ENCODE data around the gene BCCIP. TPM values are rescaled to one million over a fixed set of nuclear protein-coding genes. Genes with fewer than 3 reads are reported as not detected.

Gene BCCIP
- total and polyA plus RNA-seq, 2 of the 8 experiments (the other 6 are each of a cell fraction or from before 2014, with no cell fraction given), result 33.9 to 120 TPM

DNA sequence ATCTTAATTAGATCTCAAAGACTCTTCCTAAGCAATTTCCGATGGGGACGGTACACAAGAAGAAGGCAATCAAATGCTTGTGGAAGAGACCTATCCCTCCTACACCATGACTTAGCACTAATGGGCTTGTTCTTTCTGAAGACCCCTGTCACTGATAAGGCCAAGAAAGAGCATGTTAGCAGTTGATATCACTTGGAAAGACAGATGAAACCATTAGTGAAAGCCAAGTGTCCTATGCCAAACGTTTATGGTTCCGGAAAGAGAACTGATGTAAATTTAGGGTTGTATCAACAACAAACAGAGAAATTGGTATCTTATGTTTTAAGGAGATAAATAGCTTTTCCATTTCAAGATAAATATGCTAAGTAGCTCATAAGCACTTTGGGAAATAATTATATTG lies 6.8 kb upstream of the BCCIP start:
- Histone ChIP-seq H2BK20ac (ENCODE audit: low read length) (no peak overlapping the region), H3K23ac (ENCODE audit: insufficient read length) (no peak overlapping the region), H3K79me1 (ENCODE audit: low read depth, low read length) (no peaks in the 10 kb centered on the region; the same call in 1 of the 2 replicates), H2BK15ac (ENCODE audit: low read length) (no peak overlapping the region), H3K4me1 (replicated peaks in 1 of 4; ENCODE audit: control insufficient read depth in 3 of 4, insufficient read depth in 4 of 4, low read length in 3 of 4) (no peaks in the 10 kb centered on the region), H3K14ac (ENCODE audit: insufficient read length) (no peak overlapping the region), H4K91ac (replicated peaks; ENCODE audit: insufficient read length, low read length) (no peak overlapping the region), H3K27me3 (replicated peaks in 1 of 4; ENCODE audit: control insufficient read depth in 3 of 4, extremely low read depth in 1 of 4, insufficient read depth in 3 of 4, low read length in 3 of 4) (no peaks in the 10 kb centered on the region), H4K5ac (ENCODE audit: insufficient read length, low read depth, low read length) (no peak overlapping the region), H3K4me3 (ENCODE audit: extremely low read depth in 1 of 4, insufficient read depth in 2 of 4, low read depth in 3 of 4, low read length in 4 of 4) (no peak overlapping the region), H2BK5ac (ENCODE audit: low read depth, low read length) (no peak overlapping the region), H2AK5ac (ENCODE audit: low read depth, low read length) (no peak overlapping the region), H3K36me3 (ENCODE audit: control insufficient read depth in 2 of 4, insufficient read depth in 4 of 4, low read length in 3 of 4) (peaks cover 0 to 24% (median 9%) of the 10 kb centered on the region in 4 experiments; a peak in 6 of 8 replicates), H2AFZ (ENCODE audit: low read length) (no peak overlapping the region), H3K27ac (ENCODE audit: low read depth, low read length) (no peak overlapping the region), H3K9me3 (ENCODE audit: insufficient read depth in 2 of 2, low read depth in 1 of 2, low read length in 1 of 2) (no peaks in the 10 kb centered on the region), H3K9ac (replicated peaks in 1 of 4; ENCODE audit: extremely low read depth in 1 of 4, low read depth in 3 of 4, low read length in 3 of 4) (no peak overlapping the region), H3K79me2 (ENCODE audit: control insufficient read depth in 1 of 2, insufficient read depth in 2 of 2, low read length in 2 of 2) (0 out of 4 replicates have a peak, but pooled peaks cover 0 to 4% of the 10 kb centered on the region in 2 experiments), H4K20me1 (replicated peaks in 1 of 2; ENCODE audit: control insufficient read depth in 1 of 2, insufficient read depth in 2 of 2, low read length in 2 of 2) (peaks cover 0 to 3% of the 10 kb centered on the region in 2 experiments), H3K4ac (replicated peaks; ENCODE audit: insufficient read length, low read depth, low read length) (no peak overlapping the region), H2BK120ac (replicated peaks; ENCODE audit: low read depth, low read length) (no peak overlapping the region), H4K8ac (ENCODE audit: extremely low read depth, insufficient read depth, low read length) (no peak overlapping the region), H3K4me2 (ENCODE audit: insufficient read depth in 1 of 2, low read depth in 2 of 2, low read length in 2 of 2) (no peak overlapping the region), H3K23me2 (ENCODE audit: low read depth, low read length) (no peaks in the 10 kb centered on the region), H3K56ac (replicated peaks; ENCODE audit: insufficient read length, low read depth, low read length) (no peak overlapping the region), H2BK12ac (ENCODE audit: low read depth, low read length) (no peak overlapping the region), H3K18ac (ENCODE audit: extremely low read depth, low read length) (no peak overlapping the region)
- CTCF ChIA-PET (ENCODE audit: partially characterized antibody), result no interaction called here
- POLR2A ChIA-PET (ENCODE audit: partially characterized antibody), result no interaction called here
- TF ChIP-seq FOSL1 (IDR thresholded peaks at IDR 0.05; ENCODE audit: insufficient read depth, low read depth, low read length) (no peak), POLR2AphosphoS5 (IDR thresholded peaks at IDR 0.05; ENCODE audit: low read depth, low read length) (no peak), KDM5A (IDR thresholded peaks at IDR 0.05; ENCODE audit: low read length) (no peak), SP1 (IDR thresholded peaks at IDR 0.05; ENCODE audit: low read depth, low read length) (no peak), CBX5 (IDR thresholded peaks at IDR 0.05; ENCODE audit: low read depth, low read length) (no peak), PHF8 (conservative IDR thresholded peaks at IDR 0.05; ENCODE audit: low read depth, low read length) (no peak), SIX5 (IDR thresholded peaks at IDR 0.05; ENCODE audit: low read depth, low read length) (no peak), CBX8 (IDR thresholded peaks at IDR 0.05; ENCODE audit: borderline replicate concordance, low read depth, low read length) (no peak)
- 85% methylated on average over 4 of the region's 4 CpGs; no CpG with 5 or more reads in 1 of the 2 experiments for WGBS, 2 experiments (ENCODE audit: extremely low coverage in 1 of 2, insufficient coverage in 1 of 2, insufficient read length in 1 of 2, insufficient replicate concordance in 2 of 2, low coverage in 1 of 2, low lambda C conversion rate in 2 of 2, missing lambda C conversion rate in 1 of 2)
- no peak for DNase-seq (ENCODE audit: low read depth in 1 of 2, low spot score in 2 of 2)
- no peak for FAIRE-seq

All from H1 (cell line).